ENCODE data around the gene KIDINS220. TPM values are rescaled to one million over a fixed set of nuclear protein-coding genes. Genes with fewer than 3 reads are reported as not detected.

The KIDINS220 gene
- total and polyA plus RNA-seq, 9 of the 15 experiments (the other 6 are each of a cell fraction or from before 2014, with no cell fraction given), result 15.2 to 48.0 (median 34.4) TPM

DNA sequence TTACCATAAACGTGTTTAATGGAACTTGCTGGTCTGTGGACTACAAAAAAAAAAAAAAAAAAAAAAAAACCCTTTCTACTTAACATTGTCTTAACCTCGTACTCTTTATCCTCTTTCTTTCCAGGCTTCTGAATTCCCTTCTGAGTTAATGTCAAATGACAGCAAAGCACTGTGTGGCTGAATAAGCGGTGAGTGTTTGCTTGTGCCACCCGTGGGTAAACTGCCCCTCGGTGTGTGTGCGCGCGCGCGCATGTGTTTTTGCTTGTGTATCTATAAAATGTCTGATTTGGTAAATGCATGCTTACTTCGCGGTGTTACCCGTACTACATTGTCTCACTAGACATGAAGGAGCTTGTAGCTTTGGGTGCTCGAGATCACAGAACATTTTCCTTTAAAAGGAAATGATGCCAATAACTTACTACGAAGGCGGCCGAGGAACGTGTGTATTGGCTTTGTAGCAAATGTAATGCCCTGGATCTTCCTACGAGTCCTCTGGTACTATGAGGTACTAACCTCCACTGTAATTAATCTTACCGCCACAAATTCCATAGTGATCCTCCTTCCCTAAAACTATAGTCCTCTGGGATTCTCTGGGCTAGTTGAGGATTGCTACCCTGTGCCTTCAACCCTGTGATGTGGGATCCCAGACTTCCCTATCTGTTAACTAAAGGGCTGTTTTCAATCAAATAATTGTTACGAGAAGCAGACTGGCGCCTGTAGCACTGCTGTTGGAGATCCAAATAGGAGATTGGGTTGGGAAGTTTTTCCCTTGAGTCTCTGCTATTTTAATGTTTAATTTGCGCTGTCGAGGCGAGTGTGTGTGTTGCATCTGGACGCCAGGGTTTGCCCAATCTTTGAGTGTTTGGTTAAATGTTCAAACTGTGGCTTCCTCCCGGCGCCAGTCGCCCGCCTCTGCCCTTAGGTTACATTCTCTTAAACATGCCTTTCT is 154.4 kb downstream of the KIDINS220 start (continued):
- no peak for TF ChIP-seq RHOXF2B (CRISPR knock-in tag; conservative IDR thresholded peaks at IDR 0.05)
- TF ChIP-seq HDAC6 (IDR thresholded peaks at IDR 0.05; ENCODE audit: low read depth, low read length), result no peak
- no peak for TF ChIP-seq KLF10 (CRISPR knock-in tag; IDR thresholded peaks at IDR 0.05)
- TF ChIP-seq GTF2A2 (tag; IDR thresholded peaks at IDR 0.05), result no peak
- no peak for TF ChIP-seq HNRNPLL (IDR thresholded peaks at IDR 0.05; ENCODE audit: low read depth, low read length, poor library complexity, severe bottlenecking)
- 0 out of 4 replicates have a peak, but pooled peaks of 1 of the 2 experiments have one; percentile 49 for TF ChIP-seq NONO (IDR thresholded peaks at IDR 0.05; ENCODE audit: low read depth in 2 of 2, low read length in 1 of 2)
- no peak for TF ChIP-seq ZSCAN32 (CRISPR knock-in tag; IDR thresholded peaks at IDR 0.05)
- TF ChIP-seq, protein P1, sequence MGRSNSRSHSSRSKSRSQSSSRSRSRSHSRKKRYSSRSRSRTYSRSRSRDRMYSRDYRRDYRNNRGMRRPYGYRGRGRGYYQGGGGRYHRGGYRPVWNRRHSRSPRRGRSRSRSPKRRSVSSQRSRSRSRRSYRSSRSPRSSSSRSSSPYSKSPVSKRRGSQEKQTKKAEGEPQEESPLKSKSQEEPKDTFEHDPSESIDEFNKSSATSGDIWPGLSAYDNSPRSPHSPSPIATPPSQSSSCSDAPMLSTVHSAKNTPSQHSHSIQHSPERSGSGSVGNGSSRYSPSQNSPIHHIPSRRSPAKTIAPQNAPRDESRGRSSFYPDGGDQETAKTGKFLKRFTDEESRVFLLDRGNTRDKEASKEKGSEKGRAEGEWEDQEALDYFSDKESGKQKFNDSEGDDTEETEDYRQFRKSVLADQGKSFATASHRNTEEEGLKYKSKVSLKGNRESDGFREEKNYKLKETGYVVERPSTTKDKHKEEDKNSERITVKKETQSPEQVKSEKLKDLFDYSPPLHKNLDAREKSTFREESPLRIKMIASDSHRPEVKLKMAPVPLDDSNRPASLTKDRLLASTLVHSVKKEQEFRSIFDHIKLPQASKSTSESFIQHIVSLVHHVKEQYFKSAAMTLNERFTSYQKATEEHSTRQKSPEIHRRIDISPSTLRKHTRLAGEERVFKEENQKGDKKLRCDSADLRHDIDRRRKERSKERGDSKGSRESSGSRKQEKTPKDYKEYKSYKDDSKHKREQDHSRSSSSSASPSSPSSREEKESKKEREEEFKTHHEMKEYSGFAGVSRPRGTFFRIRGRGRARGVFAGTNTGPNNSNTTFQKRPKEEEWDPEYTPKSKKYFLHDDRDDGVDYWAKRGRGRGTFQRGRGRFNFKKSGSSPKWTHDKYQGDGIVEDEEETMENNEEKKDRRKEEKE (IDR thresholded peaks at IDR 0.05; ENCODE audit: borderline replicate concordance in 1 of 2, control insufficient read depth in 1 of 2, low read depth in 2 of 2, low read length in 1 of 2), result no peak
- no peak for TF ChIP-seq ZNF212 (CRISPR knock-in tag; IDR thresholded peaks at IDR 0.05)
- TF ChIP-seq HDGF (IDR thresholded peaks at IDR 0.05), result no peak
- TF ChIP-seq, protein P2, sequence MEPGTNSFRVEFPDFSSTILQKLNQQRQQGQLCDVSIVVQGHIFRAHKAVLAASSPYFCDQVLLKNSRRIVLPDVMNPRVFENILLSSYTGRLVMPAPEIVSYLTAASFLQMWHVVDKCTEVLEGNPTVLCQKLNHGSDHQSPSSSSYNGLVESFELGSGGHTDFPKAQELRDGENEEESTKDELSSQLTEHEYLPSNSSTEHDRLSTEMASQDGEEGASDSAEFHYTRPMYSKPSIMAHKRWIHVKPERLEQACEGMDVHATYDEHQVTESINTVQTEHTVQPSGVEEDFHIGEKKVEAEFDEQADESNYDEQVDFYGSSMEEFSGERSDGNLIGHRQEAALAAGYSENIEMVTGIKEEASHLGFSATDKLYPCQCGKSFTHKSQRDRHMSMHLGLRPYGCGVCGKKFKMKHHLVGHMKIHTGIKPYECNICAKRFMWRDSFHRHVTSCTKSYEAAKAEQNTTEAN (CRISPR knock-in tag; IDR thresholded peaks at IDR 0.05), result no peak
- TF ChIP-seq ELF1 (tag; IDR thresholded peaks at IDR 0.05), result no peak
- TF ChIP-seq PURB (CRISPR knock-in tag; IDR thresholded peaks at IDR 0.05; ENCODE audit: low read depth), result no peak
- no peak for TF ChIP-seq NR3C1 (CRISPR knock-in tag; IDR thresholded peaks at IDR 0.05)
- no peak for TF ChIP-seq ZNF717 (CRISPR knock-in tag; IDR thresholded peaks at IDR 0.05)

Data from K562 (cell line).